Heart left ventricle (tissue), 16 donors: ENCODE data around the gene CBL. TPM values are rescaled to one million over a fixed set of nuclear protein-coding genes. Genes with fewer than 3 reads are reported as not detected.

Experiments
- ATAC-seq, 4 donors: fragments of 200-7000 bp; cut with Tn5 transposase; one replicate each; pipeline ENCODE4 v1.9.1; 2020 to 2022; ENCODE audit warnings: moderate library complexity in 4 of 4, mild to moderate bottlenecking in 3 of 4, moderate number of reproducible peaks in 1 of 4
- DNase-seq, 5 donors: peaks; one replicate each; pipeline ENCODE4 v3.0.0-alpha.2; 2020
- H3K27ac ChIP-seq, 12 donors: fragments of 200-600 bp; sonication (generic) in 4 of 12; one replicate each; pipeline versions ENCODE4 v1.5.0 to v1.8.0; 2016 to 2022; ENCODE audit warnings: mild to moderate bottlenecking in 2 of 12
- H3K27me3 ChIP-seq, 9 donors: fragments of 200-600 bp; sonication (generic) in 2 of 9; one replicate each; pipeline versions ENCODE4 v1.5.1 to v1.8.0; 2016 to 2022; ENCODE audit warnings: mild to moderate bottlenecking in 3 of 9
- H3K36me3 ChIP-seq, 9 donors: fragments of 200-600 bp; sonication (generic) in 2 of 9; one replicate each; pipeline versions ENCODE4 v1.5.0 to v1.8.0; 2018 to 2022; ENCODE audit warnings: mild to moderate bottlenecking in 2 of 9
- H3K4me1 ChIP-seq, 12 donors: fragments of 200-600 bp; sonication (generic) in 4 of 12; one replicate each; pipeline versions ENCODE4 v1.5.0 to v1.8.0; 2016 to 2022; ENCODE audit warnings: mild to moderate bottlenecking in 3 of 12
- H3K4me3 ChIP-seq, 12 donors: fragments of 200-600 bp; sonication (generic) in 4 of 12; one replicate each; pipeline versions ENCODE4 v1.5.0 to v1.8.0; 2017 to 2022; ENCODE audit warnings: mild to moderate bottlenecking in 9 of 12, moderate library complexity in 4 of 12
- H3K9me3 ChIP-seq, 12 donors: fragments of 200-600 bp; sonication (generic) in 4 of 12; one replicate each; pipeline versions ENCODE4 v1.5.0 to v1.8.0; 2016 to 2022; ENCODE audit warnings: mild to moderate bottlenecking in 1 of 12
- CTCF ChIP-seq, 12 donors: fragments of 200-600 bp; sonication (generic) in 4 of 12; IDR thresholded peaks; one replicate each; pipeline versions ENCODE4 v1.5.0 to v1.8.0; 2018 to 2022; ENCODE audit warnings: antibody characterized with exemption in 12 of 12, mild to moderate bottlenecking in 5 of 12
- POLR2A ChIP-seq, 2 donors: fragments of 450-650 bp; IDR thresholded peaks; one replicate each; pipeline ENCODE4 v1.6.1; 2017; ENCODE audit warnings: antibody characterized with exemption in 2 of 2, mild to moderate bottlenecking in 2 of 2, moderate library complexity in 2 of 2
- WGBS, 4 donors: extraction: QIAGEN DNeasy Blood & Tissue Kit in 2 of 4; methylation state at CpG; one replicate each; pipeline versions ENCODE4 v1.1.5 to v1.1.7; 2013 to 2018; 5-methylcytosine and 5-hydroxymethylcytosine counted together
- intact Hi-C, 10 donors: fragments of 100-400 bp; cut with DNase I; formaldehyde crosslinking; loops; one replicate each; pipeline versions ENCODE4 v1.11.1 to v1.14.2; 2022
- polyA plus RNA-seq, 2 donors: library from polyadenylated mRNA; stranded (reverse); fragments of 200-250 nt; gene quantifications; one replicate each; pipeline ENCODE4 v1.2.3, GENCODE V29; 2013
- total RNA-seq, 9 donors: library from RNA; depleted of rRNA in 2 of 9; stranded (reverse); fragments of >200 nt in 2 of 9; fragmentation: NEBNext Ultra II Directional in 3 of 9; extraction: Animal tissue kit (Norgen Biotek cat#: 25700) in 3 of 9; gene quantifications; one replicate each; pipeline versions ENCODE4 v1.1.0 to v1.2.4, GENCODE V29; 2016 to 2023
- donor health status: ischemic (EF 13 %, LVEDD 7.1; RV severe dilation, severe dysfunction).
- donor health status: healthy with polysubstance abuse.
- donor health status: DM: no; HTN: yes; CAD: no.
- donor health status: DM: no; HTN: no; CAD: no.
- donor health status: ischemic (EF 25% LVEDD 6.9; RV normal size, moderate dysfunction).
- donor health status: ischemic (EF 25% LVEDD 5.7; RV mildly dilated, moderate dysfunction).
- donor health status: healthy.
- donor health status: DM: yes; HTN: yes; CAD: no.
- donor health status: ischemic (EF 35%, LVEDD 5.7; RV mildly dilated, moderate dysfunction).
- donor health status: nonischemic (EF 11% LVEDD 7.7; RV severe dilation, severe dysfunction).
- donor health status: DM: yes; HTN: yes; CAD: no.
- donor health status: PGD.
- donor health status: ischemic (EF 29% LVEDD 5.4; RV normal size, mild dysfunction).
- donor health status: nonischemic (EF 23%, LVEDD 6.1; RV moderate dilation, normal function).

CBL gene
- total and polyA plus RNA-seq, 11 donors: 3.1 to 20.4 (median 7.4) TPM

GRCh38 chr11:119285431-119285830 is 79.3 kb downstream of the CBL start:
- 94 to 98% (median 96%) methylated on average over 9 of the region's 9 CpGs for WGBS, 4 donors
- intact Hi-C loops: loop anchor here in 5 of 10 donors (2.0 to 10.0 kb wide), 5 partner anchors 78 to 151 kb away; partner anchors contain the start of genes CBL (in 4 of the 5) and ABCG4 (in 1 of the 5)
- DNase-seq: no peak
- TF ChIP-seq POLR2A (IDR thresholded peaks at IDR 0.05) (no peak), CTCF (IDR thresholded peaks at IDR 0.05) (no peak)
- no peak overlapping the region for H3K27ac ChIP-seq
- no peaks in the 10 kb centered on the region for H3K9me3 ChIP-seq
- peaks cover 0 to 71% (median 47%) of the 10 kb centered on the region in 9 donors for H3K36me3 ChIP-seq
- no peak overlapping the region for H3K4me3 ChIP-seq
- H3K27me3 ChIP-seq: no peaks in the 10 kb centered on the region
- no peak for ATAC-seq
- peaks cover 0 to 7% (median 0%) of the 10 kb centered on the region in 12 donors for H3K4me1 ChIP-seq

GRCh38 chr11:119288219-119288618 is 82.1 kb downstream of the CBL start:
- Histone ChIP-seq H3K9me3 (peaks cover 0 to 11% (median 6%) of the 10 kb centered on the region in 12 donors), H3K4me1 (peaks cover 0 to 7% (median 0%) of the 10 kb centered on the region in 12 donors), H3K36me3 (peaks cover 0 to 69% (median 51%) of the 10 kb centered on the region in 9 donors), H3K27me3 (no peaks in the 10 kb centered on the region), H3K4me3 (no peak overlapping the region), H3K27ac (no peak overlapping the region)
- no peak for TF ChIP-seq CTCF (IDR thresholded peaks at IDR 0.05)
- no peak for TF ChIP-seq POLR2A (IDR thresholded peaks at IDR 0.05)
- intact Hi-C loops: loop anchor here in 3 of 10 donors (5.0 to 10.0 kb wide), 4 partner anchors 81 to 153 kb away; partner anchors contain the start of genes CBL (in 2 of the 3) and ABCG4 (in 1 of the 3)
- 79 to 86% (median 84%) methylated on average over 3 of the region's 3 CpGs for WGBS, 4 donors
- no peak for ATAC-seq
- no peak for DNase-seq

- intact Hi-C loops: no loop called here
- TF ChIP-seq POLR2A (IDR thresholded peaks at IDR 0.05) (no peak), CTCF (IDR thresholded peaks at IDR 0.05) (no peak)
- Histone ChIP-seq H3K4me3 (no peak overlapping the region), H3K36me3 (peaks cover 0 to 68% (median 40%) of the 10 kb centered on the region in 9 donors), H3K9me3 (peaks cover 0 to 11% (median 6%) of the 10 kb centered on the region in 12 donors), H3K4me1 (no peaks in the 10 kb centered on the region), H3K27ac (no peak overlapping the region), H3K27me3 (no peaks in the 10 kb centered on the region)
- ATAC-seq (no peak), DNase-seq (no peak)
- WGBS, 4 donors: 98 to 99% (median 98%) methylated on average over 10 of the region's 10 CpGs
Observed at GRCh38 chr11:119290894-119291497, 84.9 kb downstream of the CBL start.

- TF ChIP-seq CTCF (IDR thresholded peaks at IDR 0.05) (no peak), POLR2A (IDR thresholded peaks at IDR 0.05) (no peak)
- H3K4me3 ChIP-seq: no peak overlapping the region
- peaks cover 0 to 13% (median 5%) of the 10 kb centered on the region in 12 donors for H3K4me1 ChIP-seq
- H3K27me3 ChIP-seq: no peaks in the 10 kb centered on the region
- WGBS, 4 donors: 96 to 99% (median 97%) methylated on average over 3 of the region's 3 CpGs
- peaks cover 0 to 11% (median 6%) of the 10 kb centered on the region in 12 donors for H3K9me3 ChIP-seq
- DNase-seq: no peak
- ATAC-seq: no peak
- H3K36me3 ChIP-seq: peaks cover 0 to 68% (median 35%) of the 10 kb centered on the region in 9 donors
- no peak overlapping the region for H3K27ac ChIP-seq
- intact Hi-C loops: no loop called here
Observed at GRCh38 chr11:119293461-119293860, 87.3 kb downstream of the CBL start.
